Measurements from ENCODE around the gene MSANTD2. TPM values are rescaled to one million over a fixed set of nuclear protein-coding genes. Genes with fewer than 3 reads are reported as not detected.

The MSANTD2 gene
- total and polyA plus RNA-seq, 9 of the 15 experiments (the other 6 are each of a cell fraction or from before 2014, with no cell fraction given): 1.3 to 9.9 (median 5.3) TPM

DNA sequence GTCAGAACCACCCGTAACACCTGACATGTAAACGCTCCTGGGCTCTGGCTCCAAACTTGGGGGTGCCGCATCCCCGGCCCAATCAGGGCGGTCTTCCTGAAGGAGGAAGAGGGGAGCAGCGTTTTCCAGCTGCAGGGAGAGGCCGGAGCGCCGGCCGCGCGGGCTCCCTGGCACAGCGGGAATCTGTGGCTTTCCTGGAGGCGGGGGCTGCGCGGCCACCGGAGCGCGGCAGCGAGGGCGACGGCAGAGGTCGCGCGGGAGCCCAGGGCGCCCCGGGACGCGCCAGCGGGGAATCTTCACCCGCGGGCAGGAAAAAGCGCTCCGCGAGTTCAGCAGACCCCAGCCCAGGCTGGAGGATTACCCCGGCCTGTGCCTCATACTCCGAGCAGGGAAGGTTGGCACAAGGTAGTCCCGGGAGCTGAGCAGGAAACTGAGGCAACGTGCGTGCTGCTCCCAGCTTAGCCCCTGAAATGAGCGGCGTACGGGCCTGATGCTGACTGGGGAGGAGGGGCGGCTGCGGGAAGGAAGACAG, 37.5 kb downstream of the MSANTD2 start (continued):
- TF ChIP-seq ZNF282 (CRISPR knock-in tag; IDR thresholded peaks at IDR 0.05): no peak
- TF ChIP-seq HDAC8 (tag; IDR thresholded peaks at IDR 0.05): no peak
- peak; percentile 33; the same call in 1 of the 2 replicates for TF ChIP-seq NR1H2 (CRISPR knock-in tag; IDR thresholded peaks at IDR 0.05)
- no peak for TF ChIP-seq SAP30 (IDR thresholded peaks at IDR 0.05; ENCODE audit: borderline replicate concordance, insufficient read depth, low read depth, low read length, poor library complexity, severe bottlenecking)
- TF ChIP-seq SETDB1 (IDR thresholded peaks at IDR 0.05; ENCODE audit: low read length): no peak
- TF ChIP-seq HDAC1 (IDR thresholded peaks at IDR 0.05): no peak
- TF ChIP-seq ZNF174 (CRISPR knock-in tag; IDR thresholded peaks at IDR 0.05): no peak
- TF ChIP-seq, protein P1, sequence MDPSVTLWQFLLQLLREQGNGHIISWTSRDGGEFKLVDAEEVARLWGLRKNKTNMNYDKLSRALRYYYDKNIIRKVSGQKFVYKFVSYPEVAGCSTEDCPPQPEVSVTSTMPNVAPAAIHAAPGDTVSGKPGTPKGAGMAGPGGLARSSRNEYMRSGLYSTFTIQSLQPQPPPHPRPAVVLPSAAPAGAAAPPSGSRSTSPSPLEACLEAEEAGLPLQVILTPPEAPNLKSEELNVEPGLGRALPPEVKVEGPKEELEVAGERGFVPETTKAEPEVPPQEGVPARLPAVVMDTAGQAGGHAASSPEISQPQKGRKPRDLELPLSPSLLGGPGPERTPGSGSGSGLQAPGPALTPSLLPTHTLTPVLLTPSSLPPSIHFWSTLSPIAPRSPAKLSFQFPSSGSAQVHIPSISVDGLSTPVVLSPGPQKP (CRISPR knock-in tag; IDR thresholded peaks at IDR 0.05): no peak
- TF ChIP-seq NCOR1 (IDR thresholded peaks at IDR 0.05): no peak
- no peak for TF ChIP-seq MCM7 (IDR thresholded peaks at IDR 0.05)
- no peak for TF ChIP-seq SMAD3 (CRISPR knock-in tag; conservative IDR thresholded peaks at IDR 0.05)
- TF ChIP-seq, protein P2, sequence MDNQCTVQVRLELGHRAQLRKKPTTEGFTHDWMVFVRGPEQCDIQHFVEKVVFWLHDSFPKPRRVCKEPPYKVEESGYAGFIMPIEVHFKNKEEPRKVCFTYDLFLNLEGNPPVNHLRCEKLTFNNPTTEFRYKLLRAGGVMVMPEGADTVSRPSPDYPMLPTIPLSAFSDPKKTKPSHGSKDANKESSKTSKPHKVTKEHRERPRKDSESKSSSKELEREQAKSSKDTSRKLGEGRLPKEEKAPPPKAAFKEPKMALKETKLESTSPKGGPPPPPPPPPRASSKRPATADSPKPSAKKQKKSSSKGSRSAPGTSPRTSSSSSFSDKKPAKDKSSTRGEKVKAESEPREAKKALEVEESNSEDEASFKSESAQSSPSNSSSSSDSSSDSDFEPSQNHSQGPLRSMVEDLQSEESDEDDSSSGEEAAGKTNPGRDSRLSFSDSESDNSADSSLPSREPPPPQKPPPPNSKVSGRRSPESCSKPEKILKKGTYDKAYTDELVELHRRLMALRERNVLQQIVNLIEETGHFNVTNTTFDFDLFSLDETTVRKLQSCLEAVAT (IDR thresholded peaks at IDR 0.05): no peak
- TF ChIP-seq CTBP1 (IDR thresholded peaks at IDR 0.05; ENCODE audit: borderline replicate concordance): peak; percentile 77
- TF ChIP-seq ZNF384 (IDR thresholded peaks at IDR 0.05; ENCODE audit: low read depth, low read length): no peak
- TF ChIP-seq, protein P3, sequence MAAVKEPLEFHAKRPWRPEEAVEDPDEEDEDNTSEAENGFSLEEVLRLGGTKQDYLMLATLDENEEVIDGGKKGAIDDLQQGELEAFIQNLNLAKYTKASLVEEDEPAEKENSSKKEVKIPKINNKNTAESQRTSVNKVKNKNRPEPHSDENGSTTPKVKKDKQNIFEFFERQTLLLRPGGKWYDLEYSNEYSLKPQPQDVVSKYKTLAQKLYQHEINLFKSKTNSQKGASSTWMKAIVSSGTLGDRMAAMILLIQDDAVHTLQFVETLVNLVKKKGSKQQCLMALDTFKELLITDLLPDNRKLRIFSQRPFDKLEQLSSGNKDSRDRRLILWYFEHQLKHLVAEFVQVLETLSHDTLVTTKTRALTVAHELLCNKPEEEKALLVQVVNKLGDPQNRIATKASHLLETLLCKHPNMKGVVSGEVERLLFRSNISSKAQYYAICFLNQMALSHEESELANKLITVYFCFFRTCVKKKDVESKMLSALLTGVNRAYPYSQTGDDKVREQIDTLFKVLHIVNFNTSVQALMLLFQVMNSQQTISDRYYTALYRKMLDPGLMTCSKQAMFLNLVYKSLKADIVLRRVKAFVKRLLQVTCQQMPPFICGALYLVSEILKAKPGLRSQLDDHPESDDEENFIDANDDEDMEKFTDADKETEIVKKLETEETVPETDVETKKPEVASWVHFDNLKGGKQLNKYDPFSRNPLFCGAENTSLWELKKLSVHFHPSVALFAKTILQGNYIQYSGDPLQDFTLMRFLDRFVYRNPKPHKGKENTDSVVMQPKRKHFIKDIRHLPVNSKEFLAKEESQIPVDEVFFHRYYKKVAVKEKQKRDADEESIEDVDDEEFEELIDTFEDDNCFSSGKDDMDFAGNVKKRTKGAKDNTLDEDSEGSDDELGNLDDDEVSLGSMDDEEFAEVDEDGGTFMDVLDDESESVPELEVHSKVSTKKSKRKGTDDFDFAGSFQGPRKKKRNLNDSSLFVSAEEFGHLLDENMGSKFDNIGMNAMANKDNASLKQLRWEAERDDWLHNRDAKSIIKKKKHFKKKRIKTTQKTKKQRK (IDR thresholded peaks at IDR 0.05; ENCODE audit: borderline replicate concordance, low read depth, low read length): no peak
- TF ChIP-seq ASH1L (IDR thresholded peaks at IDR 0.05; ENCODE audit: borderline replicate concordance, low read depth, partially characterized antibody): no peak
- no peak for TF ChIP-seq GABPA (tag; conservative IDR thresholded peaks at IDR 0.05; ENCODE audit: low read depth)
- no peak for TF ChIP-seq STAT5B (CRISPR knock-in tag; IDR thresholded peaks at IDR 0.05)
- TF ChIP-seq, protein P4, sequence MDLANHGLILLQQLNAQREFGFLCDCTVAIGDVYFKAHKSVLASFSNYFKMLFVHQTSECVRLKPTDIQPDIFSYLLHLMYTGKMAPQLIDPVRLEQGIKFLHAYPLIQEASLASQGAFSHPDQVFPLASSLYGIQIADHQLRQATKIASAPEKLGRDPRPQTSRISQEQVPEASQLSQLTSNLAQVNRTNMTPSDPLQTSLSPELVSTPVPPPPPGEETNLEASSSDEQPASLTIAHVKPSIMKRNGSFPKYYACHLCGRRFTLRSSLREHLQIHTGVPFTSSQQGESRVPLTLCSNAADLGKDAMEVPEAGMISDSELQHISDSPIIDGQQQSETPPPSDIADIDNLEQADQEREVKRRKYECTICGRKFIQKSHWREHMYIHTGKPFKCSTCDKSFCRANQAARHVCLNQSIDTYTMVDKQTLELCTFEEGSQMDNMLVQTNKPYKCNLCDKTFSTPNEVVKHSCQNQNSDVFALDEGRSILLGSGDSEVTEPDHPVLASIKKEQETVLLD (IDR thresholded peaks at IDR 0.05): no peak
